PC-3 (cell line): Measurements from ENCODE around the gene KIF2A. TPM values are rescaled to one million over a fixed set of nuclear protein-coding genes. Genes with fewer than 3 reads are reported as not detected.

Experiments used
- ATAC-seq: fragments of 200-7000 bp; cut with Tn5 transposase; 2 replicates; pipeline ENCODE4 v1.9.1; 2020; ENCODE audit warnings: mild to moderate bottlenecking, moderate library complexity
- BruUV-seq: library from RNA; stranded (reverse); fragments of 400-500 nt; replicated peaks from 2 replicates; lab custom pipeline; 2021; lab: Mats Ljungman, UMichigan
- CTCF ChIA-PET: fragments of 300-600 bp; sonication (Branson Sonifier 250); formaldehyde crosslinking; loops from one replicate; lab custom pipeline; 2022; ENCODE audit warnings: antibody characterized with exemption; lab: Charles Lee
- POLR2A ChIA-PET: fragments of 300-600 bp; sonication (Branson Sonifier 250); formaldehyde crosslinking; loops from one replicate; lab custom pipeline; 2022; ENCODE audit warnings: antibody characterized with exemption; ENCODE audit not compliant: unreplicated experiment; lab: Charles Lee
- DNase-seq: peaks from one replicate; pipeline ENCODE4 v3.0.0-alpha.2; 2015
- H2AFZ ChIP-seq: fragments of 300-600 bp; sonication (generic); 2 replicates; pipeline ENCODE4 v1.6.0; 2016; ENCODE audit warnings: antibody characterized with exemption, low read length
- H3F3A ChIP-seq: fragments of 300-600 bp; sonication (generic); one replicate; pipeline ENCODE4 v1.6.0; 2017; ENCODE audit warnings: antibody characterized with exemption, low read length, control low read depth, mild to moderate bottlenecking; ENCODE audit not compliant: unreplicated experiment
- H3K27ac ChIP-seq: fragments of 300-600 bp; sonication (generic); 2 replicates; pipeline ENCODE4 v1.5.1; 2016; ENCODE audit warnings: mild to moderate bottlenecking, low read length
- H3K27me3 ChIP-seq: fragments of 300-600 bp; sonication (generic); 2 replicates; pipeline ENCODE4 v1.6.1; 2016; ENCODE audit warnings: low read length, mixed read lengths
- H3K36me3 ChIP-seq: fragments of 300-600 bp; sonication (generic); 2 replicates; pipeline ENCODE4 v1.6.1; 2016; ENCODE audit warnings: low read depth, mixed run types, low read length, mixed read lengths
- H3K4me1 ChIP-seq: fragments of 300-600 bp; sonication (generic); 2 replicates; pipeline ENCODE4 v1.5.1; 2016; ENCODE audit warnings: low read length; ENCODE audit not compliant: insufficient read depth
- H3K4me2 ChIP-seq: fragments of 300-600 bp; sonication (generic); 2 replicates; pipeline ENCODE4 v1.6.0; 2016; ENCODE audit warnings: low read length
- H3K4me3 ChIP-seq: fragments of 300-600 bp; sonication (generic); 2 replicates; pipeline ENCODE4 v1.5.1; 2016; ENCODE audit warnings: mild to moderate bottlenecking, low read length, mixed read lengths
- H3K79me2 ChIP-seq: fragments of 300-600 bp; sonication (generic); 2 replicates; pipeline ENCODE4 v1.6.1; 2017; ENCODE audit warnings: low read length, mixed read lengths
- H3K9ac ChIP-seq: fragments of 300-600 bp; sonication (generic); 2 replicates; pipeline ENCODE4 v1.6.0; 2016; ENCODE audit warnings: mild to moderate bottlenecking, low read length
- H3K9me2 ChIP-seq: fragments of 300-600 bp; sonication (generic); replicated peaks from 2 replicates; pipeline ENCODE4 v1.6.1; 2016; ENCODE audit warnings: mixed run types, low read length, mixed read lengths
- H3K9me3 ChIP-seq: fragments of 300-600 bp; sonication (generic); 2 replicates; pipeline ENCODE4 v1.6.1; 2016; ENCODE audit warnings: low read length, mixed read lengths
- H4K20me1 ChIP-seq: fragments of 300-600 bp; sonication (generic); 2 replicates; pipeline ENCODE4 v1.6.1; 2016; ENCODE audit warnings: low read length, mixed read lengths
- EZH2 ChIP-seq: fragments of 300-600 bp; sonication (generic); IDR thresholded peaks from one replicate; pipeline ENCODE4 v1.6.1; 2017; ENCODE audit warnings: antibody characterized with exemption, mild to moderate bottlenecking, low read length; ENCODE audit not compliant: unreplicated experiment
- EZH2phosphoT487 ChIP-seq: fragments of 300-600 bp; sonication (generic); IDR thresholded peaks from 2 replicates; pipeline ENCODE4 v1.6.1; 2018; ENCODE audit warnings: mild to moderate bottlenecking, antibody characterized with exemption, low read length, borderline replicate concordance
- intact Hi-C: fragments of 100-400 bp; cut with micrococcal nuclease; formaldehyde crosslinking; loops from 2 replicates; pipeline ENCODE4 v1.9.0; 2023
- total RNA-seq: library from RNA; depleted of rRNA; stranded (reverse); fragments of >200 nt; gene quantifications from 2 replicates; pipeline ENCODE4 v1.2.3, GENCODE V29; 2014
- TF ChIP-seq, protein P1 (sequence below): fragments of 300-600 bp; sonication (generic); conservative IDR thresholded peaks from 2 replicates; pipeline ENCODE4 v1.5.1; 2017; ENCODE audit warnings: antibody characterized with exemption, low read depth, mild to moderate bottlenecking, low read length

Gene KIF2A
- total RNA-seq, 1 experiment from 2014 or later, result 26.4 TPM

DNA sequence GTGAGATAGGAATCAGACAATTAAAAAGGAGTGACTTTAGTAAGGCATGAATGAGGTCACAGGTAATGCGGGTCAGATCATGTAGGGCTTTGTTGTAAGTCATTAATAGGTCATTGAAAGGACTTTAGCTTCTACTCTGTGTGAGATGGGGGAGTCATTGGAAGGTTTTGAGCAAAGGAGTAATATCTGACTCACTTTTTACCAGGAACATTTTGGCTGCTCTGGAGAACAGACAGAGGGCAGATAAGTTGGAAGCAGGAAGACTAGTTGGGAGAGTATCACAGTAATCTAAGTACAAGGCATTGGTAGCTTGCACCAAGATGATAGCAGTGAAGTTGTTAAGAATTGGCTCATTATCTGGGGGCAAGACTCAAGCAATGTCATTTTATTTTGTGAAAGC lies 37.4 kb downstream of the KIF2A start:
- H3K9me2 ChIP-seq, result no peaks in the 10 kb centered on the region
- no peak overlapping the region for H3K4me2 ChIP-seq
- H3K27ac ChIP-seq, result no peak overlapping the region
- no peak overlapping the region for H3K9ac ChIP-seq
- no peaks in the 10 kb centered on the region for H3F3A ChIP-seq
- intact Hi-C loops, result no loop called here
- ChIA-PET POLR2A (no interaction called here), CTCF (interaction anchor here (0.6 kb wide), 1 partner anchor 9 kb away, joined by 5 read pairs; no protein-coding TSS in a partner anchor)
- no peak for DNase-seq
- H3K4me1 ChIP-seq, result no peaks in the 10 kb centered on the region
- peaks cover 34% of the 10 kb centered on the region for H3K79me2 ChIP-seq
- no peaks in the 10 kb centered on the region for H3K27me3 ChIP-seq
- no peaks in the 10 kb centered on the region for H3K36me3 ChIP-seq
- H3K4me3 ChIP-seq, result no peak overlapping the region
- TF ChIP-seq EZH2 (no peak), EZH2phosphoT487 (no peak)
- TF ChIP-seq, protein P1, sequence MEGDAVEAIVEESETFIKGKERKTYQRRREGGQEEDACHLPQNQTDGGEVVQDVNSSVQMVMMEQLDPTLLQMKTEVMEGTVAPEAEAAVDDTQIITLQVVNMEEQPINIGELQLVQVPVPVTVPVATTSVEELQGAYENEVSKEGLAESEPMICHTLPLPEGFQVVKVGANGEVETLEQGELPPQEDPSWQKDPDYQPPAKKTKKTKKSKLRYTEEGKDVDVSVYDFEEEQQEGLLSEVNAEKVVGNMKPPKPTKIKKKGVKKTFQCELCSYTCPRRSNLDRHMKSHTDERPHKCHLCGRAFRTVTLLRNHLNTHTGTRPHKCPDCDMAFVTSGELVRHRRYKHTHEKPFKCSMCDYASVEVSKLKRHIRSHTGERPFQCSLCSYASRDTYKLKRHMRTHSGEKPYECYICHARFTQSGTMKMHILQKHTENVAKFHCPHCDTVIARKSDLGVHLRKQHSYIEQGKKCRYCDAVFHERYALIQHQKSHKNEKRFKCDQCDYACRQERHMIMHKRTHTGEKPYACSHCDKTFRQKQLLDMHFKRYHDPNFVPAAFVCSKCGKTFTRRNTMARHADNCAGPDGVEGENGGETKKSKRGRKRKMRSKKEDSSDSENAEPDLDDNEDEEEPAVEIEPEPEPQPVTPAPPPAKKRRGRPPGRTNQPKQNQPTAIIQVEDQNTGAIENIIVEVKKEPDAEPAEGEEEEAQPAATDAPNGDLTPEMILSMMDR, result no peak
- no peaks in the 10 kb centered on the region for H3K9me3 ChIP-seq
- H2AFZ ChIP-seq, result no peak overlapping the region
- H4K20me1 ChIP-seq, result no peaks in the 10 kb centered on the region; the same call in 1 of the 2 replicates
- ATAC-seq, result no peak; the same call in 1 of the 2 replicates
- no TSS peak for BruUV-seq

DNA sequence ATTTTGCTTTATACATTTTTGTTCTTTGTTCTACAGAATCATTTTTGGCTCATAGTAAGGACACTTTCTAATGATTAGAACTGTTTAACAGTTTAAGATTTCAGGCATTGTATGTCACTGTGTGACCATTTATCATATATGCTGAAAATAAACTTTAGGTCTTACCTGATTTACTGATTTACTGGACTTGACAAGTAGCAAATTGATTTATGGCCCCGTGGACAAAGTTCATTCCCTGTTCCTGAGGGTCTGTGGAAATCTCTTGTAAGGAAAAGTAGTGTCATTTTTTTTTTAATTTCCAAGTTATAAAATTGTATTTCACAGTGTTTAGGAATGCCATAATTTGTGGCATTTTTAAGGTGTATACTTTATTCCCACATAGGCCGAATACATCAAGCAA lies 40.7 kb downstream of the KIF2A start:
- DNase-seq, result no peak
- no peaks in the 10 kb centered on the region for H3K4me1 ChIP-seq
- H3K36me3 ChIP-seq, result peaks cover 10% of the 10 kb centered on the region; the same call in 1 of the 2 replicates
- ChIA-PET POLR2A (no interaction called here), CTCF (no interaction called here)
- no peak overlapping the region for H3K4me2 ChIP-seq
- H3K9me3 ChIP-seq, result no peaks in the 10 kb centered on the region
- H3K9ac ChIP-seq, result no peak overlapping the region
- H2AFZ ChIP-seq, result no peak overlapping the region
- no peak overlapping the region for H3K27ac ChIP-seq
- no peaks in the 10 kb centered on the region for H3F3A ChIP-seq
- TF ChIP-seq EZH2phosphoT487 (no peak), EZH2 (no peak)
- TF ChIP-seq, protein P1, result no peak
- H3K9me2 ChIP-seq, result no peaks in the 10 kb centered on the region
- peaks cover 24% of the 10 kb centered on the region for H3K79me2 ChIP-seq
- no peaks in the 10 kb centered on the region for H4K20me1 ChIP-seq
- no peaks in the 10 kb centered on the region for H3K27me3 ChIP-seq
- BruUV-seq, result no TSS peak
- intact Hi-C loops, result no loop called here
- no peak overlapping the region for H3K4me3 ChIP-seq
- no peak for ATAC-seq

DNA sequence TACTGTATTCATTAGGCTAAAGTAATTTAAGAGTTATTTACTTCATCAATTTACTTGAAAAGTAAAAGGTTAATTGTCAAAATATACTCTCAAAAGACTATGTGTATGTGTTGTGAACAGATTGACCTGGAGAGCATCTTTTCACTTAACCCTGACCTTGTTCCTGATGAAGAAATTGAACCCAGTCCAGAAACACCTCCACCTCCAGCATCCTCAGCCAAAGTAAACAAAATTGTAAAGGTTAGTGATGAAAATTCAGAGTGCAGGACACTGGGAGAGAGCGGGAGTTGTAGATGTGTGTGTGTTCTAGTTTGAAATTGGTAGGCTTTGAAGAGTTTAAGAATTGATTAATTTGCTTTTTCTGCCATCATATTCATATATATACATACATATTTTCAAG lies 41.9 kb downstream of the KIF2A start:
- H3K79me2 ChIP-seq, result peaks cover 17% of the 10 kb centered on the region
- H3K4me3 ChIP-seq, result no peak overlapping the region
- ATAC-seq (no peak), DNase-seq (no peak)
- peaks cover 10% of the 10 kb centered on the region; the same call in 1 of the 2 replicates for H3K36me3 ChIP-seq
- H3K9me2 ChIP-seq, result no peaks in the 10 kb centered on the region
- H3K4me2 ChIP-seq, result no peak overlapping the region
- TF ChIP-seq, protein P1, result no peak
- TF ChIP-seq EZH2 (no peak), EZH2phosphoT487 (no peak)
- H3K4me1 ChIP-seq, result no peaks in the 10 kb centered on the region
- no TSS peak for BruUV-seq
- no peaks in the 10 kb centered on the region for H3F3A ChIP-seq
- no peak overlapping the region for H3K9ac ChIP-seq
- no peaks in the 10 kb centered on the region for H4K20me1 ChIP-seq
- no peaks in the 10 kb centered on the region for H3K27me3 ChIP-seq
- ChIA-PET POLR2A (no interaction called here), CTCF (no interaction called here)
- no peak overlapping the region for H2AFZ ChIP-seq
- H3K27ac ChIP-seq, result no peak overlapping the region
- intact Hi-C loops, result no loop called here
- no peaks in the 10 kb centered on the region for H3K9me3 ChIP-seq
